A673 (cell line): ENCODE results near the gene BSG. TPM values are rescaled to one million over a fixed set of nuclear protein-coding genes. Genes with fewer than 3 reads are reported as not detected.

Experiments
- BruUV-seq: library from RNA; stranded (reverse); fragments of 400-500 nt; replicated peaks from 2 replicates; lab custom pipeline; 2021; lab: Mats Ljungman, UMichigan
- CTCF ChIA-PET: fragments of 300-600 bp; sonication (Branson Sonifier 250); formaldehyde crosslinking; loops from one replicate; lab custom pipeline; 2022; ENCODE audit warnings: antibody characterized with exemption; lab: Charles Lee
- POLR2A ChIA-PET: fragments of 300-600 bp; sonication (Branson Sonifier 250); formaldehyde crosslinking; loops from one replicate; lab custom pipeline; 2022; ENCODE audit warnings: antibody characterized with exemption; ENCODE audit not compliant: low non-redundant PET; lab: Charles Lee
- DNase-seq: peaks from one replicate; pipeline ENCODE4 v3.0.0-alpha.2; 2015; ENCODE audit warnings: low spot score
- H3K27ac ChIP-seq: fragments of 200-600 bp; sonication (generic); 2 replicates; pipeline ENCODE4 v1.5.1; 2016; ENCODE audit warnings: mixed run types, low read depth, mild to moderate bottlenecking, mixed read lengths, antibody characterized with exemption, low read length; ENCODE audit not compliant: poor library complexity, severe bottlenecking
- H3K27me3 ChIP-seq: fragments of 200-600 bp; sonication (generic); replicated peaks from 2 replicates; pipeline ENCODE4 v1.6.1; 2017; ENCODE audit warnings: mixed run types, low read depth, mild to moderate bottlenecking, mixed read lengths, antibody characterized with exemption, low read length; ENCODE audit not compliant: insufficient read depth, poor library complexity
- H3K36me3 ChIP-seq: fragments of 200-600 bp; sonication (generic); 2 replicates; pipeline ENCODE4 v1.6.1; 2016; ENCODE audit warnings: mixed run types, mild to moderate bottlenecking, mixed read lengths, antibody characterized with exemption, low read length; ENCODE audit not compliant: insufficient read depth, poor library complexity, severe bottlenecking
- H3K4me1 ChIP-seq: fragments of 200-600 bp; sonication (generic); 2 replicates; pipeline ENCODE4 v1.6.1; 2017; ENCODE audit warnings: mixed run types, mild to moderate bottlenecking, mixed read lengths, antibody characterized with exemption, low read length; ENCODE audit not compliant: insufficient read depth, poor library complexity, severe bottlenecking
- H3K4me3 ChIP-seq: fragments of 200-600 bp; sonication (generic); 2 replicates; pipeline ENCODE4 v1.5.1; 2016; ENCODE audit warnings: low read depth, mixed run types, mild to moderate bottlenecking, mixed read lengths, low read length; ENCODE audit not compliant: poor library complexity, severe bottlenecking
- H3K9me3 ChIP-seq: fragments of 200-600 bp; sonication (generic); 2 replicates; pipeline ENCODE4 v1.6.1; 2016; ENCODE audit warnings: mixed run types, low read depth, mild to moderate bottlenecking, mixed read lengths, antibody characterized with exemption, low read length; ENCODE audit not compliant: poor library complexity, severe bottlenecking
- CTCF ChIP-seq: fragments of 300-800, 200-600 bp; sonication (generic); conservative IDR thresholded peaks from 2 replicates; pipeline ENCODE4 v1.5.1; 2017; ENCODE audit warnings: low read depth, mild to moderate bottlenecking, antibody characterized with exemption, low read length, moderate library complexity, mixed read lengths
- EZH2 ChIP-seq: fragments of 200-600 bp; sonication (generic); IDR thresholded peaks from 2 replicates; pipeline ENCODE4 v1.6.1; 2017; ENCODE audit warnings: borderline replicate concordance, low read depth, mild to moderate bottlenecking, mixed read lengths, antibody characterized with exemption, low read length; ENCODE audit not compliant: poor library complexity, severe bottlenecking
- intact Hi-C: fragments of 100-400 bp; cut with micrococcal nuclease; formaldehyde crosslinking; loops from one replicate; pipeline ENCODE4 v1.10.0; 2022; ENCODE audit not compliant: unreplicated experiment
- total RNA-seq: library from RNA; stranded (reverse); gene quantifications from 2 replicates; pipeline ENCODE4 v1.2.3, GENCODE V29; 2021

BSG gene
- total RNA-seq, 1 experiment from 2014 or later, result 865 TPM

- CTCF ChIA-PET, result no interaction called here
- Histone ChIP-seq H3K27ac (no peak overlapping the region), H3K27me3 (no peaks in the 10 kb centered on the region), H3K9me3 (no peaks in the 10 kb centered on the region), H3K4me3 (no peak overlapping the region), H3K36me3 (no peaks in the 10 kb centered on the region), H3K4me1 (peaks cover 7% of the 10 kb centered on the region)
- no peak for TF ChIP-seq CTCF
- no peak for TF ChIP-seq EZH2
- POLR2A ChIA-PET, result no interaction called here
- no peak for DNase-seq
- no TSS peak for BruUV-seq
- intact Hi-C loops, result no loop called here
Observed at GRCh38 chr19:555474-555808, 17.0 kb upstream of the BSG start.

- Histone ChIP-seq H3K4me3 (no peak overlapping the region), H3K36me3 (no peaks in the 10 kb centered on the region), H3K27ac (no peak overlapping the region), H3K9me3 (no peaks in the 10 kb centered on the region), H3K27me3 (no peaks in the 10 kb centered on the region), H3K4me1 (peaks cover 7% of the 10 kb centered on the region)
- TF ChIP-seq CTCF, result no peak
- no peak for TF ChIP-seq EZH2
- CTCF ChIA-PET, result no interaction called here
- POLR2A ChIA-PET, result no interaction called here
- BruUV-seq, result no TSS peak
- intact Hi-C loops, result no loop called here
- no peak for DNase-seq
Observed at GRCh38 chr19:556611-557382, 15.6 kb upstream of the BSG start.

- Histone ChIP-seq H3K4me3 (no peak overlapping the region), H3K4me1 (peaks cover 7% of the 10 kb centered on the region), H3K27ac (no peak overlapping the region), H3K9me3 (no peaks in the 10 kb centered on the region), H3K36me3 (peaks cover 3% of the 10 kb centered on the region), H3K27me3 (no peaks in the 10 kb centered on the region)
- intact Hi-C loops, result no loop called here
- ChIA-PET POLR2A (no interaction called here), CTCF (no interaction called here)
- DNase-seq, result no peak
- TF ChIP-seq CTCF, result no peak
- BruUV-seq, result no TSS peak
Observed at GRCh38 chr19:558770-559439, 13.5 kb upstream of the BSG start.
